Measurements from ENCODE around the gene CDYL2. TPM values are rescaled to one million over a fixed set of nuclear protein-coding genes. Genes with fewer than 3 reads are reported as not detected.
"Not testable (repeated sequence)": the region's sequence is repeated elsewhere in the genome, so short reads cannot be mapped to it uniquely, and the experiment has no call there.

Gene CDYL2
- total RNA-seq, 2 donors from 2014 or later: 9.9 to 12.8 TPM

DNA sequence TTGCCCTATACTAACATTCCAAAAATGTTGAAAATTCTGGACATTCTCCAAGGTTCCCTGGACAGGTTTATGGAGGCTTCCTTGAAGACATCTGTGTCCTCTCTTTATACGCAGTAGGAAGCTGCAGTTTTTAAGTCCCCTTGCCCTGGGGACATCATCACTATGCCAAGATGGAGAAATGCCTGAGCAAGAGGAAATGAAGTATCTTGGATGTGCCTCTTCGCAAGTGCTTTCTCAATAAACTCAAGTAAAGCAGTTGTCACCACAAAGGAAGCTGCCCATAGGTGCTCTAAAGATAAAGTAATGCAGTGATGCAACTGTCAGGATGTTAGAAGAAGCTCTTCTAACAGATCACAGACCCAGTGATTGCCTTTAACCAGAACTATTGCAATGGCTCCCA lies 71.0 kb downstream of the CDYL2 start:
- Histone ChIP-seq H3K27me3 (ENCODE audit: control insufficient read depth, insufficient read depth, low read length, poor library complexity, severe bottlenecking) (no peaks in the 10 kb centered on the region), H3K4me1 (ENCODE audit: control insufficient read depth, insufficient read depth, low read length) (no peaks in the 10 kb centered on the region), H3K4me3 (ENCODE audit: low read length) (no peak overlapping the region), H3K9me3 (ENCODE audit: control insufficient read depth, low read length) (no peaks in the 10 kb centered on the region), H3K27ac (ENCODE audit: low read depth, low read length) (no peak overlapping the region), H3K9ac (ENCODE audit: extremely low read depth, low read length, poor library complexity, severe bottlenecking) (no peak overlapping the region), H3K36me3 (ENCODE audit: control insufficient read depth, insufficient read depth, low read length) (no peaks in the 10 kb centered on the region)
- H3K36me3 Mint-ChIP-seq (ENCODE audit: low read depth): no peaks in the 10 kb centered on the region
- no peak overlapping the region for H3K4me3 Mint-ChIP-seq
- H3K4me1 Mint-ChIP-seq: no peaks in the 10 kb centered on the region
- H3K9me3 Mint-ChIP-seq: peaks cover 4% of the 10 kb centered on the region
- 47% methylated on average over 2 of the region's 2 CpGs; no CpG with 5 or more reads in 1 of the 2 experiments for WGBS, 2 experiments (ENCODE audit: insufficient coverage in 1 of 2, insufficient read length in 1 of 2)
- no peaks in the 10 kb centered on the region for H3K27me3 Mint-ChIP-seq (ENCODE audit: insufficient read depth)
- DNase-seq: no peak
- no peak overlapping the region for H3K27ac Mint-ChIP-seq
- TF ChIP-seq, protein P1, sequence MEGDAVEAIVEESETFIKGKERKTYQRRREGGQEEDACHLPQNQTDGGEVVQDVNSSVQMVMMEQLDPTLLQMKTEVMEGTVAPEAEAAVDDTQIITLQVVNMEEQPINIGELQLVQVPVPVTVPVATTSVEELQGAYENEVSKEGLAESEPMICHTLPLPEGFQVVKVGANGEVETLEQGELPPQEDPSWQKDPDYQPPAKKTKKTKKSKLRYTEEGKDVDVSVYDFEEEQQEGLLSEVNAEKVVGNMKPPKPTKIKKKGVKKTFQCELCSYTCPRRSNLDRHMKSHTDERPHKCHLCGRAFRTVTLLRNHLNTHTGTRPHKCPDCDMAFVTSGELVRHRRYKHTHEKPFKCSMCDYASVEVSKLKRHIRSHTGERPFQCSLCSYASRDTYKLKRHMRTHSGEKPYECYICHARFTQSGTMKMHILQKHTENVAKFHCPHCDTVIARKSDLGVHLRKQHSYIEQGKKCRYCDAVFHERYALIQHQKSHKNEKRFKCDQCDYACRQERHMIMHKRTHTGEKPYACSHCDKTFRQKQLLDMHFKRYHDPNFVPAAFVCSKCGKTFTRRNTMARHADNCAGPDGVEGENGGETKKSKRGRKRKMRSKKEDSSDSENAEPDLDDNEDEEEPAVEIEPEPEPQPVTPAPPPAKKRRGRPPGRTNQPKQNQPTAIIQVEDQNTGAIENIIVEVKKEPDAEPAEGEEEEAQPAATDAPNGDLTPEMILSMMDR (conservative IDR thresholded peaks at IDR 0.05): no peak

DNA sequence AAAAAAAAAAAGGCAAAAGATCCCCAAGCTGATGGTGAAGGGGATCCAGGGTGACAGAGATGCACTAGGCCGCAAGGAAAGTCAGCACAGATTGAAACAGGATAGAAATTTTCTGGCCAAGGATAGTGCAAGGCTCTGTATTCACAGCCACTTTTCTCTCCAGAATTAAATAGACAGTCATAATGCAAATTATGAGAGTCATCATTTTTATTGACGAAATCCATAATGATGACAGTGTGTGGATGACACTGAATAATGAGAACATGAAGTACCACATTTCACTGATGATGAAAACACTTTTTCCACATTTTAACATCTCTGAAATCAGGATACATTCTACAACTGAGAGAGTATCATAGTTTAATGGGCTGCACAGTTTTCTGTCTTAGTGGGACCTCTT lies 72.5 kb downstream of the CDYL2 start:
- Mint-ChIP-seq H3K4me3 (no peak overlapping the region), H3K27me3 (ENCODE audit: insufficient read depth) (no peaks in the 10 kb centered on the region), H3K27ac (no peak overlapping the region), H3K4me1 (no peaks in the 10 kb centered on the region), H3K9me3 (peaks cover 12% of the 10 kb centered on the region), H3K36me3 (ENCODE audit: low read depth) (no peaks in the 10 kb centered on the region)
- H3K4me3 ChIP-seq (ENCODE audit: low read length): no peak overlapping the region
- TF ChIP-seq, protein P1 (conservative IDR thresholded peaks at IDR 0.05): no peak
- no peaks in the 10 kb centered on the region for H3K36me3 ChIP-seq (ENCODE audit: control insufficient read depth, insufficient read depth, low read length)
- 87% methylated on average over 2 of the region's 2 CpGs; no CpG with 5 or more reads in 1 of the 2 experiments for WGBS, 2 experiments (ENCODE audit: insufficient coverage in 1 of 2, insufficient read length in 1 of 2)
- no peaks in the 10 kb centered on the region for H3K27me3 ChIP-seq (ENCODE audit: control insufficient read depth, insufficient read depth, low read length, poor library complexity, severe bottlenecking)
- H3K4me1 ChIP-seq (ENCODE audit: control insufficient read depth, insufficient read depth, low read length): no peaks in the 10 kb centered on the region
- DNase-seq: no peak
- no peak overlapping the region for H3K9ac ChIP-seq (ENCODE audit: extremely low read depth, low read length, poor library complexity, severe bottlenecking)
- H3K9me3 ChIP-seq (ENCODE audit: control insufficient read depth, low read length): no peaks in the 10 kb centered on the region
- H3K27ac ChIP-seq (ENCODE audit: low read depth, low read length): no peak overlapping the region

DNA sequence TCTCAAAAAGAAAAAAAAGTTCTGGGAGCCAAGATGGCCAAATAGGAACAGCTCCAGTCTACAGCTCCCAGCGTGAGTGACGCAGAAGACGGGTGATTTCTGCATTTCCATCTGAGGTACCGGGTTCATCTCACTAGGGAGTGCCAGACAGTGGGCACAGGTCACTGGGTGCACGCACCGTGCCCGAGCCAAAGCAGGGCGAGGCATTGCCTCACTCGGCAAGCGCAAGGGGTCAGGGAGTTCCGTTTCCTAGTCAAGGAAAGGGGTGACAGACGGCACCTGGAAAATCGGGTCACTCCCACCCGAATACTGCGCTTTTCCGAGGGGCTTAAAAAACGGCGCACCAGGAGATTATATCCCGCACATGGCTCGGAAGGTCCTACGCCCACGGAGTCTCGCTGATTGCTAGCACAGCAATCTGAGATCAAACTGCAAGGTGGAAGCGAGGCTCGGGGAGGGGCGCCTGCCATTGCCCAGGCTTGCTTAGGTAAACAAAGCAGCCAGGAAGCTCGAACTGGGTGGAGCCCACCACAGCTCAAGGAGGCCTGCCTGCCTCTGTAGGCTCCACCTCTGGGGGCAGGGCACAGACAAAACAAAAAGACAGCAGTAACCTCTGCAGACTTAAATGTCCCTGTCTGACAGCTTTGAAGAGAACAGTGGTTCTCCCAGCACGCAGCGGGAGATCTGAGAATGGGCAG lies 77.2 kb downstream of the CDYL2 start:
- H3K4me3 Mint-ChIP-seq; H3K36me3 Mint-ChIP-seq (ENCODE audit: low read depth); H3K4me3 ChIP-seq (ENCODE audit: low read length); H3K27me3 Mint-ChIP-seq (ENCODE audit: insufficient read depth); H3K27ac Mint-ChIP-seq; H3K9ac ChIP-seq (ENCODE audit: extremely low read depth, low read length, poor library complexity, severe bottlenecking); H3K27me3 ChIP-seq (ENCODE audit: control insufficient read depth, insufficient read depth, low read length, poor library complexity, severe bottlenecking); H3K27ac ChIP-seq (ENCODE audit: low read depth, low read length); H3K4me1 ChIP-seq (ENCODE audit: control insufficient read depth, insufficient read depth, low read length); H3K9me3 ChIP-seq (ENCODE audit: control insufficient read depth, low read length); H3K4me1 Mint-ChIP-seq; H3K36me3 ChIP-seq (ENCODE audit: control insufficient read depth, insufficient read depth, low read length): not testable (repeated sequence)
- WGBS, 2 experiments (ENCODE audit: insufficient coverage in 1 of 2, insufficient read length in 1 of 2): 90 to 94% methylated on average over 11 to 29 of the region's 29 CpGs
- DNase-seq: peak; percentile 35
- peaks cover 28% of the 10 kb centered on the region for H3K9me3 Mint-ChIP-seq

All from endodermal cell (in vitro differentiated cells).